Measurements from ENCODE around the gene PLVAP.

Gene PLVAP

GRCh38 chr19:17332677-17333581 is 44.2 kb downstream of the PLVAP start:
- no peak for DNase-seq

GRCh38 chr19:17332360-17332676 is 44.8 kb downstream of the PLVAP start:
- no peak for DNase-seq

- peak; percentile 29 for DNase-seq
Measured at GRCh38 chr19:17331045-17331558, 46.0 kb downstream of the PLVAP start.

GRCh38 chr19:17330262-17331044 is 46.7 kb downstream of the PLVAP start:
- DNase-seq = no peak

- DNase-seq = no peak
Measured at GRCh38 chr19:17329366-17330261, 47.5 kb downstream of the PLVAP start.

- peak; percentile 22 for DNase-seq
Measured at GRCh38 chr19:17328517-17329365, 48.4 kb downstream of the PLVAP start.

GRCh38 chr19:17327654-17328516 is 49.3 kb downstream of the PLVAP start:
- DNase-seq = peak; percentile 33

- DNase-seq = no peak
Measured at GRCh38 chr19:17327068-17327653, 50.0 kb downstream of the PLVAP start.

- DNase-seq = no peak
Measured at GRCh38 chr19:17326595-17326966, 50.6 kb downstream of the PLVAP start.

GRCh38 chr19:17325881-17326594 is 51.1 kb downstream of the PLVAP start:
- no peak for DNase-seq

- no peak for DNase-seq
Measured at GRCh38 chr19:17325133-17325532, 52.0 kb downstream of the PLVAP start.

- DNase-seq = no peak
Measured at GRCh38 chr19:17324357-17325114, 52.6 kb downstream of the PLVAP start.

- DNase-seq = no peak
Measured at GRCh38 chr19:17323964-17324332, 53.2 kb downstream of the PLVAP start.

- no peak for DNase-seq
Measured at GRCh38 chr19:17323300-17323963, 53.7 kb downstream of the PLVAP start.

- DNase-seq = no peak
Measured at GRCh38 chr19:17322854-17323253, 54.3 kb downstream of the PLVAP start.

- DNase-seq = no peak
Measured at GRCh38 chr19:17321655-17322489, 55.3 kb downstream of the PLVAP start.

- DNase-seq = no peak
Measured at GRCh38 chr19:17320435-17320834, 56.7 kb downstream of the PLVAP start.

Measured in NCI-H1105 (cell line).